OCI-LY1 (cell line): Measurements from ENCODE around the gene AGAP1.

Source experiments
- CTCF ChIP-seq: fragments of 200-600 bp; sonication (generic), shearing (Covaris generic); IDR thresholded peaks from 2 replicates; pipeline ENCODE4 v1.5.1; 2017; ENCODE audit warnings: mild to moderate bottlenecking, antibody characterized with exemption, low read length, moderate library complexity, mixed read lengths
- EZH2 ChIP-seq: fragments of 200-600 bp; sonication (generic), shearing (Covaris generic); IDR thresholded peaks from 2 replicates; pipeline ENCODE4 v1.8.0; 2017; ENCODE audit warnings: borderline replicate concordance, mixed run types, mild to moderate bottlenecking, antibody characterized with exemption, low read length, moderate library complexity, mixed read lengths

- TF ChIP-seq CTCF: no peak
- no peak for TF ChIP-seq EZH2
Observed at GRCh38 chr2:236170590-236171165, 676.8 kb downstream of the AGAP1 start.
